ENCODE measurements around the gene TMEM25.

DNA sequence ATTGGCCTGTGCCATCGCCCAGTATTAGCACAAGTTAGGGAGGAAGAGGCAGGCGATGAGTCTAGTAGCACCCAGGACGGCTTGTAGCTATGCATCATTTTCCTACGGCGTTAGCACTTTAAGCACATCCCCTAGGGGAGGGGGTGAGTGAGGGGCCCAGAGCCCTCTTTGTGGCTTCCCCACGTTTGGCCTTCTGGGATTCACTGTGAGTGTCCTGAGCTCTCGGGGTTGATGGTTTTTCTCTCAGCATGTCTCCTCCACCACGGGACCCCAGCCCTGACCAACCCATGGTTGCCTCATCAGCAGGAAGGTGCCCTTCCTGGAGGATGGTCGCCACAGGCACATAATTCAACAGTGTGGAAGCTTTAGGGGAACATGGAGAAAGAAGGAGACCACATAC lies 4.3 kb downstream of the TMEM25 start:
- TF ChIP-seq, protein P1, sequence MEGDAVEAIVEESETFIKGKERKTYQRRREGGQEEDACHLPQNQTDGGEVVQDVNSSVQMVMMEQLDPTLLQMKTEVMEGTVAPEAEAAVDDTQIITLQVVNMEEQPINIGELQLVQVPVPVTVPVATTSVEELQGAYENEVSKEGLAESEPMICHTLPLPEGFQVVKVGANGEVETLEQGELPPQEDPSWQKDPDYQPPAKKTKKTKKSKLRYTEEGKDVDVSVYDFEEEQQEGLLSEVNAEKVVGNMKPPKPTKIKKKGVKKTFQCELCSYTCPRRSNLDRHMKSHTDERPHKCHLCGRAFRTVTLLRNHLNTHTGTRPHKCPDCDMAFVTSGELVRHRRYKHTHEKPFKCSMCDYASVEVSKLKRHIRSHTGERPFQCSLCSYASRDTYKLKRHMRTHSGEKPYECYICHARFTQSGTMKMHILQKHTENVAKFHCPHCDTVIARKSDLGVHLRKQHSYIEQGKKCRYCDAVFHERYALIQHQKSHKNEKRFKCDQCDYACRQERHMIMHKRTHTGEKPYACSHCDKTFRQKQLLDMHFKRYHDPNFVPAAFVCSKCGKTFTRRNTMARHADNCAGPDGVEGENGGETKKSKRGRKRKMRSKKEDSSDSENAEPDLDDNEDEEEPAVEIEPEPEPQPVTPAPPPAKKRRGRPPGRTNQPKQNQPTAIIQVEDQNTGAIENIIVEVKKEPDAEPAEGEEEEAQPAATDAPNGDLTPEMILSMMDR (IDR thresholded peaks at IDR 0.05 in 8 of 11, conservative IDR thresholded peaks at IDR 0.05 in 3 of 11), result no peak
- TF ChIP-seq POLR2A (IDR thresholded peaks at IDR 0.05), result no peak
- TF ChIP-seq POLR2AphosphoS5 (IDR thresholded peaks at IDR 0.05), result no peak

Measured in spleen (tissue), 7 donors.